ENCODE data around the gene FXYD2. TPM values are rescaled to one million over a fixed set of nuclear protein-coding genes. Genes with fewer than 3 reads are reported as not detected.
A peak's percentile ranks its signal among the peaks of the same experiment; 100 is the strongest.

FXYD2 gene
- total RNA-seq, 2 donors from 2014 or later, result 0.98 to 1.5 TPM

- TF ChIP-seq CTCF (IDR thresholded peaks at IDR 0.05), result no peak
- no peaks in the 10 kb centered on the region for H3K4me1 ChIP-seq
- no peak overlapping the region for H3K4me3 ChIP-seq
- H3K27ac ChIP-seq, result no peak overlapping the region
- DNase-seq, result peak; percentile 17
- no peaks in the 10 kb centered on the region for H3K36me3 ChIP-seq
- H3K9ac ChIP-seq (ENCODE audit: low read depth in 2 of 2, low read length in 2 of 2), result no peak overlapping the region
- no peaks in the 10 kb centered on the region for H3K27me3 ChIP-seq
- no peaks in the 10 kb centered on the region for H3K9me3 ChIP-seq
- intact Hi-C loops (cut with DNase I), result no loop called here
These were observed 11.8 kb upstream of the FXYD2 start for GRCh38 chr11:117836077-117836960.

DNA sequence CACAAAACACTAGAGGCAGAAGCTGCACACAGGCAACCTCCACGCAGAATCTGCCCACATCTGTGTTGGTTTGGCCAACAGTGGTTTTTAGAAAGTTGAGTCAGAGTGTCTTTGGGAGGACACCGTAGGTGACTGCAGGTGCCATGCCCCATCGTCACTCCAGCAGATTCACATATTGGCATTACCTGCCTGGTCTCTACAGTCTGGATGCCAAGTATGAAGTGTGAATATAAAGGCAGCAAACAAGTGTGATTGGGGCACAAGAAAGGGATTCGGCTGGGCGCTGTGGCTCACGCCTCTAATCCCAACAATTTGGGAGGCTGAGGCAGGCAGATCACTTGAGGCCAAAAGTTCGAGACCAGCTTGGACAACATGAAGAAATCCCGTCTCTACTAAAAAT, 11.0 kb upstream of the FXYD2 start:
- Histone ChIP-seq H3K9me3 (no peaks in the 10 kb centered on the region), H3K4me1 (no peaks in the 10 kb centered on the region), H3K4me3 (no peak overlapping the region), H3K36me3 (no peaks in the 10 kb centered on the region), H3K9ac (ENCODE audit: low read depth in 2 of 2, low read length in 2 of 2) (no peak overlapping the region), H3K27me3 (no peaks in the 10 kb centered on the region), H3K27ac (no peak overlapping the region)
- no peak for TF ChIP-seq CTCF (IDR thresholded peaks at IDR 0.05)
- no peak for DNase-seq
- intact Hi-C loops (cut with DNase I), result no loop called here

DNA sequence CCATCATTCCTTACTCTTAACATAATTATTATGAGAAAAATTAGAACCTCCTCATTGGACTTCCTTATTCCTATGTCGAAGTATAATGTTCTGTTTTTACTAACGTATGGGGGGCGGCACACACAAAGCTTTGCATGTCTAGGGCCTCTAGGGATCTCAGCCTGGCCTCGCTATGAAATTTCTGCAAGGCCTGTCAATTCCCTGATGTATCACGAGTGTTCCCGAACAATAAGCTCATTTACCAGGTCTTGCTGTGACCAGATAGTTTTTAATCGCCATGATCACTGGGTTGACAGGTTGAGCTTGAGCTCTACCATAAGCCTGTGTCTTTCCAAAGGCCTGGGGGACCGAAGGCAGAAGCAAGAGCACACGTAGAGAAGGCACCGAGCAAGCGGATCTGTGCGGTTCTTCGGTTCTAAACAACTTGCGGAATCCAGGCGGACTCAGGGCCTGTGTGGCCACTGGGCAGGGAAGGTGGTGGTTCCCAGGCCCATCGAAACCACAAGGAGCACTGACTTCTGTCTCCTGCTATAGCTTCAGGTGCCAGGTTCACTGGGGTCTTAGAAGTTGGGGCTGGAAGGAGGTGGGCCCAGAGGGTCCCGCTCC, 10.4 kb upstream of the FXYD2 start:
- TF ChIP-seq CTCF (IDR thresholded peaks at IDR 0.05), result no peak
- peak; percentile 16 for DNase-seq
- Histone ChIP-seq H3K27ac (no peak overlapping the region), H3K4me1 (no peaks in the 10 kb centered on the region), H3K27me3 (no peaks in the 10 kb centered on the region), H3K4me3 (no peak overlapping the region), H3K36me3 (no peaks in the 10 kb centered on the region), H3K9ac (ENCODE audit: low read depth in 2 of 2, low read length in 2 of 2) (no peak overlapping the region), H3K9me3 (no peaks in the 10 kb centered on the region)
- intact Hi-C loops (cut with DNase I), result no loop called here

GRCh38 chr11:117834068-117834810, 9.7 kb upstream of the FXYD2 start:
- Histone ChIP-seq H3K9ac (ENCODE audit: low read depth in 2 of 2, low read length in 2 of 2) (peak overlapping the region in 1 of 2 donors; percentile 15), H3K27me3 (no peaks in the 10 kb centered on the region), H3K4me3 (no peak overlapping the region), H3K36me3 (no peaks in the 10 kb centered on the region), H3K4me1 (no peaks in the 10 kb centered on the region), H3K9me3 (no peaks in the 10 kb centered on the region), H3K27ac (peak overlapping the region; percentile 50)
- peak; percentile 16 for DNase-seq
- TF ChIP-seq CTCF (IDR thresholded peaks at IDR 0.05), result no peak
- intact Hi-C loops (cut with DNase I), result no loop called here

DNA sequence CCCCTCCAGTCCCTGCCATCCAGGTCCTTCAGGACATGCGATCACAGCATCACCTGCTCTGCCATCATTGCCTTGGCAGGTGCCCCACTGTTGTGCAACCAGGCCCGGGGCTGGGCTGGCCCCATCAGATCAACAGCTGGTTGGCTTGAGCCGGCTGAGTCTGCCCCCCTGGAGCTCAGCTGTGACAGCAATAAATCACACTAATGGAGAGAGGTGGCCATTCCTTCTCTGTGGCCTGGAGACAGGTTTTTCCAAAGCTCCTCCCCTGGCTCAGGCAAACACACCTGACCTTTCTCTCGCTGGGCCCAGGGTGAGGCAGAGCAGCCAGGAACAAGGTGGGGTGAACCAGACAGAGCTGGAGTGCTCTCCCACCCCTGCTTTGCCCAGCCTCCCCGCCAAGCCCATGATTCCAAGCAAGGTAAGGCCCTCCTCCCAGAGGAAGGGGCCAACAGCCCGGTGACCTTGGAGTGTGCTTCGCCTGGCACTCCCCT, 8.9 kb upstream of the FXYD2 start:
- Histone ChIP-seq H3K36me3 (no peaks in the 10 kb centered on the region), H3K4me1 (no peaks in the 10 kb centered on the region), H3K9me3 (no peaks in the 10 kb centered on the region), H3K27ac (peak overlapping the region; percentile 50), H3K9ac (ENCODE audit: low read depth in 2 of 2, low read length in 2 of 2) (peak overlapping the region in 1 of 2 donors; percentile 15), H3K4me3 (no peak overlapping the region), H3K27me3 (no peaks in the 10 kb centered on the region)
- TF ChIP-seq CTCF (IDR thresholded peaks at IDR 0.05), result no peak
- intact Hi-C loops (cut with DNase I), result no loop called here
- peak; percentile 87 for DNase-seq

Data from colonic mucosa (tissue), 4 donors.